Stimulated activated CD4-positive, alpha-beta T cell treated with anti-CD3 and anti-CD28 coated beads, Interleukin-4, amount 100 ng/mL, for 48 hours (primary cell): ENCODE measurements around the gene SH2D4B.

Source experiments
- DNase-seq, 2 donors: peaks; one replicate each; pipeline ENCODE4 v3.0.0-alpha.2; 2020; ENCODE audit warnings: low read depth in 2 of 2

Gene SH2D4B

DNA sequence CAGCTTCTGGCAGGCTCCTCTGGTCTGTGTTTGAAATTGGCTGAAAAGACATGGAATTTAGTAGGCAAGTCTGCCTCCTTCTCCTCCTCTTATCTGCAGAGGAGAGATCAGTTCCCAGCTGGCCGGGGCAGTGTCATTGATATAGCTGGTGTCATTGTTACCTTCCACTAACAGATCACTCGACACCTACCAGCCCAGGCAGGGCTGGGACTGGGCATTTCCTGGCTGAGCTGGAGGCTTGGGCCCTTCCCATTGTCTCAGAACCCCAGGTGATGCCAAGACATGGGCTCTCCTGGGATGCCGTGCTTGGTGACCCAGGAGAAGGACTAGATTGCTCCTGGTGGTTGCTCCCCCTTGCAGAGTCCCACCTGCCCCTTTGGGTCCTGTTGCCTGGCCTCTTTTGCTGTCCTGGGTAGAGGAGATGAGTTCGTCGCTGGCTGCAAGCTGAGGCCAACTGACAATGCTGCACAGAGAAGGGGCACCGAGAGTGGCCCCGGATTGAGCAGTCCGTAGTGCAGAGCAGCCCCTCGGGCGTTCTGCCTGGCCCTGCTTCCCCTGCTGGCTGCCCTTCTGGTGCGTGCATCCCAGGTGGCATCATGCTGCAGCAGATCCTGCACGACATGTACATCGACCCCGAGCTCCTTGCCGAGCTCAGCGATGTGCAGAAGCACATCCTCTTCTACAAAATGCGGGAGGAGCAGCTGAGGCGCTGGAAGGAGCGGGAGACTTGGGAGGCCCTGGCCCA lies at the start of gene SH2D4B:
Gene SH2D4B (plus strand): TSS at position 167 of the 745 bp plus-strand sequence. CDS start 430 bp downstream, at position 597.
- no peak for DNase-seq

DNA sequence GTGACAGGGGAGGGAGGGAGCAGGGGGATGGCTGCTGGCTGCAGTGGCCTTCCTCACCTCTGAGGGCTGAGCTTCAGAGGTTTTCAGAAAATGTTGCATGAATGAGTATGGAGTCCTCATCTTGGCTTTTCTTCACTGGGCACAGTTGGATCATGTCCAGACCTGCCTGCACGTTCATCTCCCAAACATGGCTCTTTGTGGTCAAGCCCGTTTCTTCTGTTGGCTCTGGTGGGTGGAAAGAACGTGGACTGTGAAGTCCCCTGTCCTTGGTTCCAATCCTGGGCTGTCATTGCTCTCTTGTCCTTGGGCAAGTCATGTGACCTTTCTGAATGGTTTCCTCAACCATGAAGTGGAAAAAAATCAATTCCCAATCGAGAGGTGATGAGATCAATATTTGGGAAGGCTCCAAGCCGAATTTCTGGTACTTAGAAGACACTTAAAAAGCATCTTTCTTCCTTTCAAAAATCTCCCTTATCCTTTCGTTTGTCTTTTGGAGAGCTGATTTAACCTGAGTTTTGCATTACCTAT lies 49.1 kb upstream of the SH2D4B start:
- DNase-seq = no peak

DNA sequence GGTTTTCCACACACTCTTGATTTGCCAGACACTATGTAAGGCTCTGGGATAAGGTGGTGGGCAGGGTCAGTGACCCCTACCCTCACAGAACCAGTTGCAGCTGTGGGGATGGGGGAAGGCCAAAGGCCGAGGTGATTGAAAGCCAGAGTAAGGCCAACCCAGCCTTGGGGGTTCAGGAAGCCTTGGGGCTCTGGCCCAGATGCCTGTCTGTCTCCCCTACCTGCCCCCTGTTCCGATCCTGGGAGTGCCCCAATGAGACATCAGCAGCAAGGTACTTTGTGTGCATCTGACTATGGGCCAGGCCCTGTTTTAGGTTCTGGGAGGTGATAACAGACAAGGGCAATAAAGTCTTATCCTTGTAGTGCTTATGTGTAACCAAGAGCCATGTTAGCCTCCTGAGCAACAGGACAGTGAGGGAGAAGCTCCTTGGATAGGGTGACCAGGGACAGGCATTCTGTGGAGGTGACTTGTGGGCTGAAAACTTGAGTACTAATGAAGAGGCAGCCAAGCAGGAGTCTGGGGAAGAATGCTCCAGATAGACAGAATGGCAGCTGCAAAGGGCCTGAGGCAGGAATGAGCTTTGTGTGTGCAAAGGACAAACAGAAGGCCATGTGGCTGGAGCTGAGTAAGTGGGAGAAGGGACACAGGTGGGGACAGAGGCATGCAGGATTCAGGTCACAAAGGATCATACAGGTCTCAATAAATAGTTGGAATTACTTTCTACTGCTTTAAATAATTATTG lies 48.2 kb upstream of the SH2D4B start:
- no peak for DNase-seq

DNA sequence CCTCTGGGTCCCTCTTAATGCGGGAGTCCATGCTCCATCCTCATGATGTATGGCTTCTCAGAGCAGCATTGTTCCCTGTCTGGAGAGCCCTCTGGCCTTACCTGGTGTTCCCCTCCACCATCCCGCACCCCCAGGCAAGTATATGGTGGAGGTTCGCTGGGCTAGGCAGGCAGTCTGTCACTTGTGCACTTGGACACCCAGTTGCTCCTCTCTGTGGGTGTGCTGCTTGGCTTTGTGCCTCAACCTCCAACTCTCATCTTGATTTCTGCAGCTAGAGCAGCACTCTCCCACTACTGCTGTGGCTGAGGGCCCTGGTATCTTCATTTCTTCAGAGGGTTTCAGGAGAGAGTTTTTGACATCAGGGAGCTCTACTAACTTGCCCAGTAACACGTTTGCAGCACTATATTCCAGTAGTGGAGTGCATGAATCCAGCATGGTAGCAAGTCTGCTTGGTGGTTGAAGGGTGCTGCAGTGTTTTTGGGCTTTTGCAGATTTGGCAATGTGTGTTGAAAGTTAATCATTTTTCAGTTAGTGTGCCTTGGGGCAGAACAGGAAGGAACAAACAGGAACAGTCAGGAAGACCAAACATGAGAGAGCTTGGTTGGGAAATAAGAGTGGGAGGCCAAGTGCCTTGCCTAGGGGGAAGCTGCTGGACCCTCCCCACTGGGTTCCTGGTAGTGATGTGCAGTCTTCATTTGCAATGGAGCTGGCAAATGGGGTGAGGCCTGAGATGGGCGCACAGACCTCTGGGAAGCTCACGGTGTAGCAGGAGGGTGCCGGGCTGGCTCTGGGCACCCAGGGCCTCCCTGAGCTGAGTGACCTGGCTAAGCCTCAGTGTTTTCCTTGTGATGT lies 46.2 kb upstream of the SH2D4B start:
- DNase-seq = no peak

DNA sequence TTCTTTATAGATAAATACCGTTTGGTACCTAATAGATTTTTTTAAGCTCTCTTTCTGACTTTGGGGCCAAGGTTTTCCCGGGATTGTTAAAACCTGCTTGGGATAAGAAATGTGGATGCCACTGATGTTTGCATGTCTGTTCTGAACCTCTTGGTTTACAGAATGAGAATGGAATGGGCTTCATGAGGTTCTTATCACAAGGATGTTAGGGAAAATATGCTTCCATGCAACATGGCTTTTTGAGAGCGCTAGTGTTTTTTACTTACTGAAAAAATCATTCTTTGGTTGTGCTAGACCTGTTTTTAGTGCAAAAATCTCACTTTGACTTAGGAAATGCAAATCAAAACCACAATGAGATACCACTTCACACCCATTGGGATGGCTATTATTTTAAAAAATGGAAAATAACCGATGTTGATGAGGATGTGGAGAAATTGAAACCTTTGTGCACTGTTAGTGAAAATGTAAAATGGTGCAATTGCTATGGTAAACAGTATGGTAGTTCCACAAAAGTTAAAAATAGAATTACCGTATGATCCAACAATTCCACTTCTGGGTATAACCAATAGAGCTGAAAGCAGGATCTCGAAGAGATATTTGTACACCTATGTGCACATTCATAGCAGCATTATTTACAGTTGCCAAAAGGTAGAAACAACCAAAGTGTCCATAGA lies 44.7 kb upstream of the SH2D4B start:
- no peak for DNase-seq

DNA sequence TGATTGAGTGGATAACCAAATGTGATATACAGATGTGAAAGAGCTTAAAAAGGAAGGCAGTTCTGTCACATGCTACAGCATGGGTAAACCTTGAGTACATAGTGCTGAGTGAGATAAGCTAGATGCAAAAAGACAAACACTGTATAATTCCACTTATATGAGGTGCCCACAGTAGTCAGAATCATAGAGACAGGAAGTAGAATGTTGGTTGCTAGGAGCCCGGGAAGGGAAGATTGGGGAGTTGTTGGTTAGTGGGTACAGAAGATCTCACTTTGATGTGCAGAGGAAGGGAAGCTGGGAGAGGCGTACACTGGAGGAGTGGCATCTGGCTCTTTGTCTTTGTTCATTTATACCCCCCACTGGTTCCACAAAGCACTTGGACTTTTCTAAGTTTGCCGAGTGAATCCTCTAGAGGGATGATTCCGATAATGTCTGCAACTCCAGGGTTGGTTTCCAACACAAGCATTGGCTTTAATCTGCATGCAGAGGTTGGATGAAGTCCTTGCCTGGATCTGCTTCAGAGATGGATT lies 44.1 kb upstream of the SH2D4B start:
- no peak for DNase-seq

DNA sequence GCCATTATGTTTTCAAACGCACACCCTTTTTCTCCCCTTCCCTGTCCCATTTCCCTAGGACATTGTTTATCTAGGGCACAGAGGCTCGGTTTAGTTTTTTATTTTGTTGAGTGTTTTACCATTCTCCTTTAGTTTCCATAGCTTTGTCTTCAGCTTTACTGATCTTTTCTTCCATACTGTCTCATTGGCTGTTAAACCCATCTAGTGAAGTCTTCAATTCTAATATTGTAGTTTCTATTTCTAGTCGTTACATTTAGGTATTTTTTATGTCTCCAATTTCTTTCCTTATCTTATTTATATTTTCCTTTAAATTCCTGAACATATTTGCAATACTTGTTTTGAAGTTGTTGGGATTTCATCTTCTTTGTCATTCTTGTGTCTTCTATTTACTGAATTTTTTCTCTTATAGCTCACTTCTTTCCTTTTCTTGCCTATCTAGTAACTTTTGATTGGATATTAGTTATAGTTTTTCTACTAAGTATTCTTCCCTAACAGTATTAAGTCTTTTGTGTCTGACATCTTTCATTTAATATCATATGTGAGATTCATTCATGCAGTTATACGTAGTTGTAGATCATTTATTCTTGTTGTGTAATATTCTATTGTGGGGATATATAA lies 41.0 kb upstream of the SH2D4B start:
- no peak for DNase-seq

DNA sequence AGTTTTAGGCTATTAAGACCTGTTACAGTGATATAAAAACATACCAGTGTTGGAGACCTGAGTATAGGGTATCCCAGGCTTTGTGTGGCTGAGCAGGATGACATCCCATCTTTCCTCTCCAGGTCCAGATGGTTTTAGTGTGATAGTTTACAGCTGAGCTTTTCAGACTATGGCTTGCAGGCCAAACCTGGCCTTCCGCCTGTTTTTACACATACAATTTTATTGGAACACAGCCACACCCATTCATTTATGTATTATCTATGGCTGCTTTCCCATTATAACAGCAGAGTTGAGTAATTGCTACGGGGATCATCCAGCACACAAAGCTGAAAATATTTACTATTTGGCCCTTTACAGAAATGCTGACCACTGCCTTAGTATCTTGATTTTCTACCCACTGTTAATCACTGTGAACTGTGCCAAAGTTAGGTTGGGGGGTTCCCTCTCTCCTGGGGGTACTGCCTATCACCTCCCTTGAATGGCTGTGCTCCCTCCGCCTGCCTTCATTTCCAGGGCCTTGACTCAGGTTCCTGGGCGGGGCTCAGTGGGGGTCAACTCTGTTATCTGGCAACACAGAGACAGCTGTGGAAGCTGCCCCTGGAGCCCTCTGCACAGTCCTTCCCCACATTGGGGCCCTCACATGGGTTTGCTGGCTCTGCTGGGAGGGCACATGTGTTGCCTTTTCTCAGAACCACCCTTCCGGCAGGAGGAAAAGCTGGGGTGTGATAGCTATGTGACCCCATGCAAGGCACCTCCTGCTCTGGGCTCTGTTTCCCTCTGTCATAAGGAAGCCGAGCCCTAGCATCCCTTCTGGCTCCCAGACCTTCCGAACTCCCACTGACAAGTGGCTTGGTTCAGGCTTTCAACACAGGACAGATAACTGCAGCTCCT lies 40.3 kb upstream of the SH2D4B start:
- DNase-seq = no peak

DNA sequence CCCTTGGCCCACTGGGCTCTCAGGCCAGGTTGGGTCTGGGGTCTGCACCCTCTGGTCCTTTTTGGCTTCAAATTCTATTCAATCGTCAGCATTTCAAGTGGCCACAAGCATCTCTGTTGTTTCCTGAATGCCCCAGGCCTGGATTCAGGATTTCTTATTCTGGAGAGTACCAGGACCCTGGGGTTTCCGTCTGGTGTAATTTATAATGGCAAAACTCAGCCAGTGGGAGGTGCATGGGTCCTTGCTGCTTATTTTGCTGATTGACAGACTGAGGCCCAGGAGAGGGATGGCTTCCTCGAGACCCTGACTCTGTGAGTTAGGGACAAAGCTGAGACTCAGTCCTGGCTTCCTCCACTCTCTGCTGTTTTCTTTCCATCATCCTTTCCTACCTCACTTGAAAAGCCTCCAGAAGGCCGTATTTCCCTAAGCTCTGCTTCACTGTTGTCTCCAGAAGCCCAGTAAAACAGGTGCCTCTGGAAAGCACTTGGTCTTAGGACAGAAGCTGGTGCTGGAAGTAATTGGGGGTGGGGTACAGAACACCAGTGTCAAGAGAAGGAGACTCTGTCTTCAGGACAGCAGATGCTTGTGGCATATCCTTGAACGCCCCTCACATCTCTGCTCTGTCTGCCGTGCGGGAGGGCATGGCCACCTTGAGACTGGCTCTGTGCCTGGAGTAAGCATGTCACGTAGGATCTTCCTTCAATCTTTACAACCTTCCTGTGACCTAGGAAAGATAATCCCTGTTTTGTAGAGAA lies 39.4 kb upstream of the SH2D4B start:
- no peak for DNase-seq

DNA sequence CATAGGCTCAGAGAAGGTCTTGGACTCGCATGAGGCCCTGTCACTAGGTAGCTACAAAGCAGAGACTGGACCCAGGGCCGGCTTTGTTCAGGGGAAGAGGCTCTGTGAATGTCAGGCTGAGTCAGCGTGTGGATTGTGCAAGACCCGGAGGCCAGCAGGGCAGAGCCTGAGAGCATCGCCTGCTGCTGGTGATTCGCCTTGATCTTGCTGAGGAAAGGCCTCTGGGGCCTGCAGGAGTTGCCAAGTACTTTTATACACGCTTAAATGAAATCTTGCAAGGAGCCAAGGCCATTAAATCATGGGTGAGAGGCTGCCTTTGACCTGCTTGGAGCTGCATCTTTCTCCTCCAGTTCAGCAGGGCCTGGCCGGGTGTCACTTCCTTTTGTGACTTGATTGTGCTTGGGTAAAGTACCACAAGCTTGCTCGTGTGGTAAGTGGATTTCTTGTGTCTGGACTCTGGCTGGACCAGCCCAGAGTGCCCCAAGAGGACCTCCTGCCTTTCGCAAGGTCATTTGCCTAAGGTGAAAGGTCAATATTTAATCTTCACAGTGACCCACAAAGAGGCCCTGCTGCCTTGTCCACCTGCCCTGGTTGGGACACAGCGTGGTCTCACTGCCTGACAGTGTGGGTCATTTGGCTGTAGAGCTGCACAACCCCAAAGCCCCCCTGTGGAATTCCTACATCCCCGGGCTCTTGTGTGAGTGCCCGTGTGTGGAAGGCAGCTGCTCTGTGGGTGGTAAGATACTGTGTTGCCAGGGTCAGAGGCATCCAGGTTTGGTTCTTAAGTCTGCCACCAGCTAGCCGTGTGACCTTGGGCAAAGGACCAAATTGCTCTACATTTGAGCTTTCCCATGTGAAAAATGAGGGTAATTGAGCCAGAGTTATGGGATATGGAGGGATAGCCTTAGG lies 38.6 kb upstream of the SH2D4B start:
- DNase-seq = peak; percentile 62 to 64

DNA sequence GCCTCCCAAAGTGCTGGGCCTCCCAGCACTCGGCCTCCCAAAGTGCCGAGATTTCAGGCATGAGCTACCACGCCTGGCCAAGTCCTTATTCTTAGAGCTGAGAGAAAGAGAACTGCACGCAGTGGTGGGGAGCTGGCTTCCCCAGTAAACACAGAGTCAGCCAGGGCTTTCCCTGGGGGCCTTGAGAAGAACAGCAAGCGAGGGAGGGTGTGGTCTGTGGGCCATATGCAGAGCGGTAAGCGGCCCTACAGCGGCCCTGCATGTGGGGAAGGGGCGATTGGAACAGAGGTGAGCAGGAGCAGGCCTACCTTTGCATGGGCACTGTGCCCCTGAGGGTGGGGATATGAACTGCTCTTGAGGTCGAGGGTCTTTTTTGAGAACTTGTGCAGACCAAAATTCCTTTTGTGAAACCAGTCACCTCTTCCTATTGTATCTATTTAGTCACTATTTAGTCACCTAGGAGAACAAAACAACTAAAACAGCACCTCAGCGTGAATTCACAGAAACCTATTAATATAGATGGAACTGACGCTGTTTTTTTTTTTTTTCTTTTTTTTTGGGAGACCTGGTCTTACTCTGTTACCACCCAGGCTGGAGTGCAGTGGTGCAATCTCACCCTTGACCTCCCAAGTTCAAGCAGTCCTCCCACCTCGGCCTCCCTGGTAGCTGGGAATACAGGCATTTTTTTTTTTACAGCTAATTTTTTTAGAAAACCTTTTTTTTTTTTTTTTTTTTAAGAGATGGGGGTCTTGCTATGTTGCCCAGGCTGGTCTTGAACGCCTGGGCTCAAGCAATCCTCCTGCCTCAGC lies 36.9 kb upstream of the SH2D4B start:
- peak in 1 of 2 donors; percentile 28 for DNase-seq

DNA sequence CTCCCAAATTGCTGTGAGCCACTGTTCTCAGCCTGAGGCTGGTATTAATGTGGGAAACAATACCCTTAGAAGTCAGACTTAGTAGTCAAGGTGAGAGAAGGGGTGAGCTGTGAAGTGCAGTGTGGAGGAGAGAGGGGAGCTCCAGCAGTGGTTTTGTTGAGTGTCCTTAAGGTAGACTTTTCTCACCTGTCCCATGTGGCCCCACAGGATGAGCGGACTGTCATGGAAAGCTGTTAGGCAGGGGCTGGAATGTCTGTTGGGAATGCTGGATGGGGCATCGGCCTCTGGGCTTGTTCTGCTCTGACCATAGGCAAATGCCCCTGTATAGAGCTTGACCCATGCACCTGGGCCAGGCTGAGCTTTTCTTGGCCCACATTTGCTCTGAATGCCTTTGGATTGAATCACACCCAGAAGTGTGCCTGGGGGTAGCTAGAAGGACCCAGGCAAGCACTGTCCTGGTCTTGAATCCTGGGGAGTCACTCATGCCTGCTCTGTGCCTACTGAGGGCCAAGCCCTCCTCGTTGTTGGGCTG lies 36.3 kb upstream of the SH2D4B start:
- no peak for DNase-seq

DNA sequence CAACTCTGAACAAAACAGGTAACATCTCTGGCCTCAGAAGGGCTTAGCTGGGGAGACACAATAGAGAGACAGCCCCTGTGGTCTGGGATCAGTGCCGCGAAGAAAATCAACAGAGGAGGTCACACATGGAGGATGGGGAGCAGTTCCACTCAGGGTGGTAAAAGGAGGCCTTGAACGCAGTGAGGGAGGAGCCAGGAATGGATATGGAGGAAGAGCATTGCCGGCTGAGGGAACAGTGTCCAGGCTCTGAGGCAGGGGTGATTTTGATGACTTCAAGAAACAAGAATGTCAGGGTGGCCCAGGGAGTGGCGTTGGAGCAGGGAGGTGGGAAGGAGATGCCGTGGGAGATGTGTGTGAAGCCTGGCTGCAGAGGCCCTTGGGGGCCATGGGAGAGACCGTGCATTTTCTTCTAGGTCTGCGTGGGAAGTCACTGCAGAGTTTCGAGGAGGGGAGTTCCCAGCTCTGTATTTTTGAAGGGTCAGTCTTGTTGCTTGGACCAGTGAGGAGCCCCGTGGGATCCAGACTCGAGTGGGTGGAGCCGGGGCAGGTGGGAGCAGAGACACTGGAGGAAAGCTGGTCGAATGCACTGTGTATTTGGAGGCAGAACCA lies 35.7 kb upstream of the SH2D4B start:
- DNase-seq = no peak

DNA sequence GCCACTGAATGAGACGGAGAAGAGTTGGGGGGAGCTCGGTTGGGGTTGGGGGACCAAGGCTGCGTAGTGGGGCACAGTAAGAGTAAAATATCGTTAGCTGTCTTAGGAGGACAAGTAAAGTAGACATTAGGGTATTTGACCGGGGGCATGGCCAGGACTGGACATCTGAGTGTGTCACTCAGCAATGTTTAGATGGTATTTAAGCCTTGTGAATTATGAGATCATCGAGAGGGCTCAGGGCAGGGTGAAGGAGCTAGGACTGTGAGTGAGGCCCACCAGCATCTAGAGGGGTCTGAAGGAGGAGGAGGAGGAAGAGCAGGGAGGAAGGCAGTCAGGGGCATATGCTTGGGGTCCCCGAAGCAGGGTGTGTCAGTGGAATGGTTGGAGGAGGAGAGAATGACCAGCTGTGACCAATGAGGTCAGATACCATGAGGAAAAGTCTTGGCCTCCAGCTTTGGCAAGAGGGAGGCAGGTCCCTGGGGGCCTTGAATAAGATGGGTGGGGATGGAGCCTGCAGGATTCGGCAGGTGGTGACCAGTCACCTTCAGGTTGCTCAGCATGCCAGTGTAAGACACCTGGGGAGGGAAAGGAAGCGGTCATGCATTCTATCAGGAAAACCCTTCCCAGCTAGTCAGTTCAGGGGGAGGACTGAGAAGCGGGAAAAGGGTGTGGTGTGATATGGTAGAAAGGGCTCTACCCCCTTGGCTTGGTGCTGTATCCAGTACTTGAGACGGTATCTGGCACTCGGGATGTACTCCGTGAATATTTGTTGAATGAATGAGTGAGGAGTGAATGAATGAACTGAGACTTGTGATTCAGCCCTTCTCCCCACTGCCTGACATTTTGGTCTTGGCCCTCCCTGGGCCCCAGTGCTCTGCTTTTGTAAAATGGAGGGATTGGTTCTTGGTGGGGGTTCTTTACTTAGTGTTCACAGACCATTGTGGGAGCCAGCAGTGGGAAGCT lies 34.8 kb upstream of the SH2D4B start:
- DNase-seq = no peak

DNA sequence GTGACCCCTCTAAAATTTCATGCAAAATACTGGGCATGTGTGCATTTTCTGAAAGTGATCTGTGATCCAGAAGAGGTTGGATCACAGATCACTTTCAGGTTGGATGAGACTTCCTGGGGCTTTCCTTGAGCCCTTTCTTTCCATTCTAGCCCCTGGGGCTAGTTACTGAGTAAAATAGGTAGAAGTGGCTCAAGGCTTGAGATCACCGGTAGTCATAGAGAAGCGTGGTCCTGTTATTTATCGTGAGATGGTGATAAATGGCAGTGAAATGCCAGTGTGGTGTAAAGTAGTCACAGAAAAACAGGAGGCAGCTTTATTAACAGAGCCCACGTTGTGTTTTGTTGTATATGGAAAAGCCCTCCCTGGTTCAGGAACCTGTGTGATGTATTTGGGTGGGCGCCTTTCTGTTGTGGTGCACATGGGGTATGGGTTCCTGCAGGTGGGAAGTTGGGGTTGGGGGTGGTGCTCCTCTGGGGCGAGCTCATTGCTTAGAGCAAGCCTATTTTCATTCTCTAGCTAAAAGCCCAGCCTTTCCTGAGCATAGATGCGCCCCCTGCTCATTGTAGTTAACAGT lies 34.0 kb upstream of the SH2D4B start:
- DNase-seq = no peak
